ENCODE measurements around the gene C4orf36. TPM values are rescaled to one million over a fixed set of nuclear protein-coding genes. Genes with fewer than 3 reads are reported as not detected.
A peak's percentile ranks its signal among the peaks of the same experiment; 100 is the strongest.

Gene C4orf36
- total and polyA plus RNA-seq, 9 donors = 0.74 to 4.3 (median 1.6) TPM; not detected in 2

DNA sequence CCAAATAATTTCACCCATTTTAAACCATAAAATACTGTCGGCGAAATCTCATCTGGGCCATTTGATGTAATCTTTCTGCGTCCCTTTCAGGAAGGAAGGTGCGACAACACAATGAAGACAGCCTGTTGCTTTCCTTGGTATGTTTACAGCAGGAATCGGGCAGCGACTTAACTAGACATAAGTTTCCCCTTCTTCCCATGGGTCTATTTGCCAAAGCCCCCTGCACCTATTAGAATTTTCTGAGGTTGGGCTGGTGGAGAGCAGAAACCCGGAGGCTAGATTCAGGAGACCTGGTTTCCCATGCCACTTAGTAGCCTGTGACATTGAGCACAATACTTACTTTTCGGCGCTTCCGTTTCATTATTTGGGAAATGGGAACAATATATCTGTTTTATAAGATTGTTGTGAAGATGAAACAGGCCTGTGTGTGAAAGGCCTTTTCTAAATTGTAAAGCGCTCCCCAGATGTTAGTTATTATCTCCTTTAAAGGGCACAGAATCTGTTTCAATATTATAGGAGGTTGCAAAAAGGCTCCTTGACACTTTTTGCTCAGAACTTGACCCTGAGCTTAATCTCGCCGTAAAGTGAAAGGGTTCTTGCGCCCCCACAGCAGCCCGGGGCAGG lies 42.0 kb upstream of the C4orf36 start:
- intact Hi-C loops (cut with DNase I) = loop anchor here in 3 of 4 donors (2.0 to 10.0 kb wide), 4 partner anchors 71 to 291 kb away; partner anchors contain the start of gene KLHL8 (in 1 of the 3)
- Histone ChIP-seq H3K27me3 (no peaks in the 10 kb centered on the region), H3K36me3 (no peaks in the 10 kb centered on the region), H3K4me3 (peak overlapping the region; percentile 91), H3K4me1 (ENCODE audit: insufficient read depth) (peaks cover 2% of the 10 kb centered on the region), H3K9me3 (no peaks in the 10 kb centered on the region), H3K27ac (peak overlapping the region; percentile 59 to 82)
- TF ChIP-seq, protein P1, sequence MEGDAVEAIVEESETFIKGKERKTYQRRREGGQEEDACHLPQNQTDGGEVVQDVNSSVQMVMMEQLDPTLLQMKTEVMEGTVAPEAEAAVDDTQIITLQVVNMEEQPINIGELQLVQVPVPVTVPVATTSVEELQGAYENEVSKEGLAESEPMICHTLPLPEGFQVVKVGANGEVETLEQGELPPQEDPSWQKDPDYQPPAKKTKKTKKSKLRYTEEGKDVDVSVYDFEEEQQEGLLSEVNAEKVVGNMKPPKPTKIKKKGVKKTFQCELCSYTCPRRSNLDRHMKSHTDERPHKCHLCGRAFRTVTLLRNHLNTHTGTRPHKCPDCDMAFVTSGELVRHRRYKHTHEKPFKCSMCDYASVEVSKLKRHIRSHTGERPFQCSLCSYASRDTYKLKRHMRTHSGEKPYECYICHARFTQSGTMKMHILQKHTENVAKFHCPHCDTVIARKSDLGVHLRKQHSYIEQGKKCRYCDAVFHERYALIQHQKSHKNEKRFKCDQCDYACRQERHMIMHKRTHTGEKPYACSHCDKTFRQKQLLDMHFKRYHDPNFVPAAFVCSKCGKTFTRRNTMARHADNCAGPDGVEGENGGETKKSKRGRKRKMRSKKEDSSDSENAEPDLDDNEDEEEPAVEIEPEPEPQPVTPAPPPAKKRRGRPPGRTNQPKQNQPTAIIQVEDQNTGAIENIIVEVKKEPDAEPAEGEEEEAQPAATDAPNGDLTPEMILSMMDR (IDR thresholded peaks at IDR 0.05) = no peak
- TF ChIP-seq POLR2A (IDR thresholded peaks at IDR 0.05) = no peak
- no peak for TF ChIP-seq EP300 (IDR thresholded peaks at IDR 0.05)
- DNase-seq = no peak
- WGBS, 3 donors = 19 to 25% (median 23%) methylated on average over 15 of the region's 15 CpGs

DNA sequence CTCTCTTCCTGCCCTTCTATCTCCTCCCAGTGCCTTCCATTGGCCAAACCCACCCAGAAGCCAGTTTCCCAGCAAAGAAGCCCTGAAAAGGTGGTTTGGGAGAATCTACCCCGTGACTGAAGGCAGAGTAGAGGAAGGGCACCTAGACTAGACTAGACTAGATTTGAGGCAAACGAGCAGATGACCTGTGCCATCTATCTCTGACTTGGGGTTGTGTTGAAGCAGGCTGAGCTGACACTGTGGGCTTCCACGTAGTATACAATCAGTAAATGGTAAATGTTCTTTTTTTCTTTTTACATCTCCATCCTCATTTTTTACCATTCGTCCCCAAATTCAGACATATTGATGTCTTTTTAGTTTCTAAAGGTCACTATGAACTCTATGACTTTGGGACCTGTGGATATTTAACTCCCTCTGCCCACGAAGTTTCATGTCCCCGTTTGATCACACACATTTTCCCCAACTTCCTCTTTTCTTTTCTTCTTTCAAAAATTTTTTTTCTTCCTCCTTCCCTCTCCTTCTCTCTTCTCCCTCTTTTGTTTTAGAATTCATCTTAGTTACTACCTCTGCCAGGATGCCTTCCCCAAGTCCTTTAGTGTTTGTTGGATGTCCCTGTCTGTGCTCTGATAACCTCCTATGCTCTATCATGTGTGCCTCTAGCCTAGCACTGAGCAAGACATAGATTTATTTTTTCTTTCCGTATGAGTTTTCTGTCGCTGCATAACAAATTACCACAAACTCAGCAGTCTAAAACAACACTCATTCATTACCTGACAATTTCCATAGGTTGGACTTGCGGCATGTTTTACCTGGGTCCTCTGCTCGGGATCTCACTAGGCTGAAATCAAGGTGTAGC lies 36.4 kb upstream of the C4orf36 start:
- H3K9me3 ChIP-seq = no peaks in the 10 kb centered on the region
- H3K4me3 ChIP-seq = no peak overlapping the region
- intact Hi-C loops (cut with DNase I) = loop anchor here in 2 of 4 donors (5.0 to 10.0 kb wide), 3 partner anchors 164 to 306 kb away; no protein-coding TSS in a partner anchor
- no peak for DNase-seq
- no peaks in the 10 kb centered on the region for H3K27me3 ChIP-seq
- WGBS, 3 donors = 83 to 87% (median 84%) methylated on average over 10 of the region's 10 CpGs
- H3K27ac ChIP-seq = no peak overlapping the region
- no peaks in the 10 kb centered on the region for H3K36me3 ChIP-seq
- peaks cover under 1% of the 10 kb centered on the region for H3K4me1 ChIP-seq (ENCODE audit: insufficient read depth)
- TF ChIP-seq, protein P1 (IDR thresholded peaks at IDR 0.05) = no peak
- TF ChIP-seq EP300 (IDR thresholded peaks at IDR 0.05) (no peak), POLR2A (IDR thresholded peaks at IDR 0.05) (no peak)

DNA sequence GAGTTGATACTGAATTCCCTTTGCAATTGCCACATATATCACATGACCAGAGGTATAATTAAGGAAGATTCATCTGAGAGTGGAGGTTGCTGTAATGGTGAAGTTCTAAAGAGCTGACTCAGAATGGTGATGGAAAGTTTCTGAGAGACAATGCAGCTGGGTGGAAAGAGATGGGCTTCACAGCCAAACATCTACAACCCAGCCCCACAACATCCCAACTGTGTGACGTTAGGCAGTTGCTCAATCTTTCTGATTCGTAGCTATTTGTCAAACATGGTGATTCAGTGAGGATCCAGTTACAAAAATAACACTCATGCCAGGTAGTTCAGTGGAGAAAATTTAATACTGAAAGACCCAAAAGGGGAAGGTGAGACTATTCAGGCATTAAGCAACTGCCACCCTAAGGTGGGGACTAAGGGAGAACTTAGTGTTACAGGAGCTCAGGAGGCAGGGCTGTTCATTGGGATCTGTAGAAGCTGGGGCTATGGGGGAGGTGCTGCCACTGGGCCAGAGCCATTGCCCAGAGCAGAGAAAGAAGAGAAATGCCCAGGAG lies 35.7 kb upstream of the C4orf36 start:
- H3K9me3 ChIP-seq = no peaks in the 10 kb centered on the region
- H3K4me1 ChIP-seq (ENCODE audit: insufficient read depth) = no peaks in the 10 kb centered on the region
- WGBS, 3 donors = 26 to 33% (median 30%) methylated on average over 2 of the region's 2 CpGs
- H3K36me3 ChIP-seq = no peaks in the 10 kb centered on the region
- H3K27me3 ChIP-seq = no peaks in the 10 kb centered on the region
- no peak overlapping the region for H3K4me3 ChIP-seq
- DNase-seq = peak in 2 of 5 donors; percentile 35 to 77
- H3K27ac ChIP-seq = no peak overlapping the region
- TF ChIP-seq, protein P1 (IDR thresholded peaks at IDR 0.05) = no peak
- no peak for TF ChIP-seq POLR2A (IDR thresholded peaks at IDR 0.05)
- peak; percentile 84 for TF ChIP-seq EP300 (IDR thresholded peaks at IDR 0.05)
- intact Hi-C loops (cut with DNase I) = loop anchor here in 2 of 4 donors (5.0 to 10.0 kb wide), 3 partner anchors 164 to 307 kb away; no protein-coding TSS in a partner anchor

DNA sequence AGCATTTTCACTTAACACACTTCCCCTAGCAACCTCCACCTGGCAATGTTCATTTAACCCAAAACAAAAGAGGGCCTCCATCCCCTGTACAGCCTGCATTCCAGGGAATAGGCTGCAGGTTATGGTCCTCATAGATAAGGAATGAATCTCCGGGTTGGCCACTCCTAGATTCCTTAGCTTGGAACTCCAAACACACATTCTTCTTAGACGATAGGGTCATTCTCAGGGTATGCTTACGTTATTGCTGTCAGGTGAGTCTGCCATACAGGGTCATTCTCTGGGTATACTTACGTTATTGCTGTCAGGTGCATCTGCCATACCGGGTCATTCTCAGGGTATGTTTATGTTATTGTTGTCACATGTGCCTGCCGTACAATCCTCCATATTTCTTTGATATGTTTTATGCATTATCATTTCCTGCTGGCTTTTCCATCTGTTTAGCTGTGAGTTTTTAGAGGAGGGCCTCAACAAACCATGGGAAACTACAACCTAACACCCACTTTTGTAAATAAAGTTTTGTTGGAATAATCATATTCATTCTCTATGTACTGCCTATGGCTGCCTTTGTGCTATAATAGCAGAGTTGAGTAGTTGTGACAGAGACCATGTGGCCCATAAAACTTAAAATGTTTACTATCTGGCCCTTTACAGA lies 34.3 kb upstream of the C4orf36 start:
- Histone ChIP-seq H3K27ac (no peak overlapping the region), H3K9me3 (no peaks in the 10 kb centered on the region), H3K36me3 (no peaks in the 10 kb centered on the region), H3K4me3 (no peak overlapping the region), H3K4me1 (ENCODE audit: insufficient read depth) (no peaks in the 10 kb centered on the region), H3K27me3 (no peaks in the 10 kb centered on the region)
- TF ChIP-seq, protein P1 (IDR thresholded peaks at IDR 0.05) = no peak
- TF ChIP-seq POLR2A (IDR thresholded peaks at IDR 0.05) = no peak
- no peak for TF ChIP-seq EP300 (IDR thresholded peaks at IDR 0.05)
- DNase-seq = no peak
- WGBS, 3 donors = 78 to 89% (median 87%) methylated on average over 6 of the region's 6 CpGs
- intact Hi-C loops (cut with DNase I) = loop anchor here in 2 of 4 donors (5.0 to 10.0 kb wide), 3 partner anchors 166 to 308 kb away; no protein-coding TSS in a partner anchor

Measured in ovary (tissue), 9 donors.